Stimulated activated CD4-positive, alpha-beta T cell treated with anti-CD3 and anti-CD28 coated beads, TNF-alpha, amount 100 ng/mL, for 1 hour (primary cell): ENCODE measurements around the gene NOC4L.
"Not testable (repeated sequence)": the region's sequence is repeated elsewhere in the genome, so short reads cannot be mapped to it uniquely, and the experiment has no call there.

ENCODE experiments used
- DNase-seq, 3 donors: peaks; one replicate each; pipeline ENCODE4 v3.0.0-alpha.2; 2020; ENCODE audit warnings: low read depth in 3 of 3, low spot score in 1 of 3

Gene NOC4L

GRCh38 chr12:132144115-132144809 lies at the start of gene NOC4L, which contains the start of gene DDX51:
Gene NOC4L (plus strand): TSS chr12:132144457. CDS start chr12:132144489, 32 bp downstream.
Gene DDX51 (minus strand): TSS chr12:132144319. CDS start chr12:132144296, 23 bp downstream.
- DNase-seq = peak; percentile 85 to 97 (median 92)

- DNase-seq = no peak
These were observed 48.5 kb upstream of the NOC4L start for GRCh38 chr12:132095520-132096409.

DNA sequence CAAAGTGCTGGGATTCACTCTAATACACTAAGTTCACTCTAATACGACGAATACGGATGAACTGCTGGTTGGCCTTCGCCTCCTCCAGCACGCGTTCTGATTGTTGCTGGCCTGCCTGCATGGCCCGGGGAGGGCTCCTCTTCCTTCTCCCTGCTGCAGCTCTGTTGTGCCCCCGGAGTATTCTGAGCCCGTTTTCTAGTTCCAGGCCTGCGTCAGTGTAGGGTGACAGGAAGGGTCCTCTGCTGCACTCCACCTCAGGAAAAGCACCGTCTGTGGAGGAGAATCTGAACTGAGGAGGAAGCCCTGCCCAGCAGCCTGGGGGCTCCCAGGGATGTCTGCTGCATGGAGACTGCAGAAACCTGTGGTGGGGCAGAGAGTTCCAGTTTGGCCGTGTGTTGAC lies 44.5 kb upstream of the NOC4L start:
- no peak for DNase-seq

DNA sequence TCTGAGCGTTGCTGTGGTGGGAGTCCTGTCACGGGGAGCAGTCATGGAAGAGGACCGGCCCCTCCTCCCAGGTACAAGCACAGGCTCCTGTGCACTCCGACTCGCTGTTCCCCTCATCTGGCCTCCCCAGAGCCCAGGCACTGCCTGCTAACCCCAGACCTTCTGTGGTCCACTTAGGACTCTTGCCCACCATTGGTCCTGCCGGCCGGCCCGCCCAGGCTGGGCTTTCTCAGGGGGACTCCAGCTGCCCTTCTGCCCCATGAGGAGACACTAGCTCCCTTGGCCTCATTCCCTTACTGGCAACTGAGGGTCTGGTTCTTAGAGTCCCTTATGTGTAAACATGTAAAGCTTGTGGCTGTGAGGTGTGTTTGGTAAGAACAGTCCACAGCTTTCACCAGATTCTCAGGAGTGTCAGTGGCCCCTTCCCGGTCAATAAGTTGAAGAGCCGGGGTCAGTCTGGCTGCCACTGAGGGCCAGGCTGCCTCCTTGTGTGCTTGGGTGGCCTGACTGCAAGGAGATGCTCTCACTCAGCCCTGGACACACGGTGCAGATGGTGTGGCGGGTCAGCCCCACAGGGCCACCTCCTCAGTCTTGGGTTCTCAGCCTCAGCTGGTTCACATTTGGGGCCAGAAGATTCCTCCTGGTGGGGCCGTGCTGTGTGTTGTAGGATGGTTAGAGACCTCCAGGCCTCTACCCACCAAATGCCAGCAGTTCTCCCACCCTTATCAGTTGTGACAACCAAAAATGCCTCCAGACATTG lies 43.8 kb upstream of the NOC4L start:
- DNase-seq = no peak

GRCh38 chr12:132102297-132102696 lies 42.0 kb upstream of the NOC4L start:
- DNase-seq = no peak

- DNase-seq = not testable (repeated sequence)
These were observed 41.2 kb upstream of the NOC4L start for GRCh38 chr12:132103072-132103471.

GRCh38 chr12:132103542-132104308 lies 40.5 kb upstream of the NOC4L start:
- DNase-seq = no peak

- no peak for DNase-seq
These were observed 38.8 kb upstream of the NOC4L start for GRCh38 chr12:132105467-132105866.

GRCh38 chr12:132106921-132107320 lies 37.3 kb upstream of the NOC4L start:
- no peak for DNase-seq

DNA sequence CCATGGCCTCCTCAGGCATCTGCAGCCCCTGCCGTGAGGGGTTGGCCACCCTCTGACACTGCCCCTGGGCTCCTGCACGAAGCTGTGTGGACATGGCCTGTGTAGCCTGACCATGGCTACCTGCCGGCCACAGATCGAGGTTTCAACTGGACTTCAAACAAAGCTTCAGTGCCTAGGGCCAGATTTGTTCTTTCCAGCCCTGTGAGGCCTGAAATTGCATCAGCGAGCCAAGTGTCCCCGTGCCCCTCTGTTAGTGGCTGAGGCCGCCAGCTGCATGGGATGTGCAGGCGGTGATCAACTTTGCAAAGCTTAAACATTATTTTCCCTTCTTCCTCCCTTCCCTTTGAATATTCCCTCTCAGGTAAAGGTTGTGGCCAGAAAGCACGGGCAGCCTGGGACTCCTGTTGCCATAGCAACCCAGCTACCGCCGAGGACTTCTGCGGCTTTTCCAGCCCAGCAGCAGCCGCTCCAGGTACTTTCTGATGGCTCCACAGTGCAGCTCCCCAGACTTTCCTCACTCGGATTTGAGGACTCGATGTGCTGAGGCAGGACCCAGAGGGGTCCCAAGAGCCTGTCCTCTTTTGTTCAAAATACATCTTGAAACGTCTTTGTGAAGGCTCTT lies 35.9 kb upstream of the NOC4L start:
- no peak for DNase-seq

DNA sequence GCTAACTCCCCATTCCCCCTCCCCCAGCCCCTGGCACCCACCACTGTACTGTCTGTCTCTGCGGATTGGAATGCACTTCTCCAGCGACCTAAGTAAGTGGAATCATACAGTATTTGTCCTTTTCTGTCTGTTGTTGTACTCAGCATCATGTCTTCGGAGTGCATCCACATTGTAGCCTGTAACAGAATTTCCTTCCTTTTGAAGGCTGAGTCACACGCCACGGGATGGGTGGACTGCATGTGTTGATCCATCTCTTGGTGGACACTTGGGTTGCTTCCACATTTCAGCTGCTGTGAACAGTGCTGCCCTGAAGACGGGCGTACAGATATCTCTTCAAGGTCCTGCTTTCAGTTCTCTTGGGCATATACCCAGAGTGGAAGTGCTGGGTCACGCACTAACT lies 34.5 kb upstream of the NOC4L start:
- no peak for DNase-seq

DNA sequence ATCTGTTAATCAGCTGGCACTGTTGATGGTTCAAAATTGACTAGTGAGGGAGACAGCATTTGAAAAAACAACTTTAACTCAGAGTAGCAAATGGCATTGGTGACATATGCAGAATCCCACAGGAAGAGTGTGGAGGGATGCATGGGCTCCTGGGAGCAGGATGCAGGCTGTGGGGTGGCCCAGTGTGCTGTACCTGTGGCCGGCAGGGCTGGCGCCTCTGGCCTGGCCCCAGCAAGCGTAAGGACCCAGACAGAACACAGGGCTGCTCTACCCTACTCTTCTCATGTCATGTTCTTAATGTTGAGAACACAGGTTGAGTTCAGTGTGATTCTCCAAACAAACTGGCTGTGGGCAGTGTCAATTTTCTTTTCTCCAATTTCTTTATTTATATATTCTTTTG lies 33.6 kb upstream of the NOC4L start:
- DNase-seq = no peak

- DNase-seq = no peak
These were observed 32.5 kb upstream of the NOC4L start for GRCh38 chr12:132111654-132112304.

DNA sequence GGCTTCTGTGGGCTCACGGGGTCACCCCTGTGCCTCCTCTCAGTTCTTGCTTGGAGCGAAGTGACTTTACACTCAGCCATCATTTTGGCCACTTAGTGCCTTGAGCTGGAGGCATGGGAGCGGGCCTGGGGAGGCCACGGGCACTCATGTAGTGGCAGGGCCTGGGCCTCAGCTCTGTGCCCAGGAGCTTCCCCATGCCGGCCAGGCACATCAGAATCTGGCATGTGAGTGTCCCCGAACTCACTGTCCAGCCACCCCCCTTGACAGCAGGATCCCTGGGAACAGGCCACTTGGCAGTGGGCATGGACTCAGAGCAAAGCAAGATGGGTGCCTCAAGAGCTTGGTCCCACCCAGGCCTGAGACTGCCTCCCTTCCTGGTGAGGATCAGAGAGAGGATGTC lies 29.6 kb upstream of the NOC4L start:
- DNase-seq = no peak

- DNase-seq = no peak
These were observed 28.8 kb upstream of the NOC4L start for GRCh38 chr12:132115500-132115899.

DNA sequence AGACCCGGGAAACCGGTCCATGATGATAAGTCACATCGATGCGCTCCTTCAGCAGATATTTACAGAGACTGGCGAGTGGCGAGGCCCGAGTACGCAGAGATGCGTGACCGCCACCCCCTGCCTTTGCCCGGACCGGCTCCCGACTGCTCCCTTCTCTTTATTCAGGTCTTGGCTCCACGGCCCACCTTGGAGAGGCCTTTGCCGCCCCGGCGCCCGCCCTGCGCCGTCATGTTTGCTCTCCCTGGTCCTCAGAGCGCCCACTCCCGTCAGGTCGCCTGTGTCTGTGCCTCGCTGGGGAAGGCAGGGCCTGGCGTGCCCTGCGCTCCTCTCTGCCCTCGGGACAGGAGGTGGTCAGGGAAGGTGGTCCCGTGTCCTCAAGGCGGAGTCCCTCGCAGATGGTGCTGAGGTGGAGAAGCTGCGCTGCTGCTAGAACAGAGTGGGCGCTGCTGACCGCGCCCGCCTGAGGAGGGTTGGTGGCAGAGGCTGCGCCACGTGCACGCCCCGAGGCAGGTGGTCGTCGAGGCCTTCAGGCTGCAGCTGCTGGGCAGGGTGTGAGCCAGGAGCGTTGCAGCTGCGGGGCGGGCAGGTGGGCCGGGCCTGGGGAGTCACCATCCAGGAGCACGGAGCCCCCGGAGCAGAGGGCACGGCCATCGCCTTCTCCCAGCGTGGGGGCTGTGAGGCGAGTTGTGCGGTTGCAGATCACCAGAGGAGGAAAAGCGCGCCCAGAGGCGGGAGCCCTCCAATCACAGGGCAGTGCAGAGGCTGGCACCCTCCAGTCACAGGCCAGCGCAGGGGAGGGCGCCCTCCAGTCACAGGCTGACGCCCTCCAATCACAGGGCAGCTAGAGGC lies 27.3 kb upstream of the NOC4L start:
- DNase-seq = no peak

DNA sequence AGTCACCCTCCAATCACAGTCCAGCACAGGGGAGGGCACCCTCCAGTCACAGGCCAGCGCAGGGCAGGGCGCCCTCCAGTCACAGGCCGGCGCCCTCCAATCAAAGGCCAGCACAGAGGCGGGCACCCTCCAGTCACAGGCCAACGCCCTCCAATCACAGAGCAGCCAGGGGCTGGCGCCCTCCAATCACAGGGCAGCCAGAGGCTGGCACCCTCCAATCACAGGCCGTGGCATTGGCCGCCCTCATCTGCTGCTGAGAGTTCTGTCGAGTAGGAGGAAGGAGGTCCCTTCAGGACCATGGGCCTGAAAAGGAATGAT lies 26.7 kb upstream of the NOC4L start:
- no peak for DNase-seq

DNA sequence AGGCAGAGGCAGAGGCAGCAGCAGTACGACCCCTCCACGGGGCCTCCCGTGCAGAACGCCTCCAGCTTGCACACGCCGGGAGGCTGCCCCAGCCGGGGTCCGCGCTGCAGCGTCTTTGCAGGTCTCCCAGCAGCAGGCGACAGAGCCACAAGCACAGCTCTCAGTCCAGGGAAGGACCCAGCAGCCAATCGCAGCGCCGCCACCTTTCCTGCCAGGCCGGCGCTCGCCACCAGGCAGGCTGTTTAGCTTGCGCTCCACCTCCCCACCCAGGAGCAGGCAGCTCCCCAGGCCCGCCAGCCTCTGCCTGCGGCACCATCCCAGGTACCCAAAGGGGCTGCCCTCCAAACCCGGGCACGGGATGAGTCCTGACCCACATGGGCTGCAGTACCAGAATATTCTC lies 25.4 kb upstream of the NOC4L start:
- no peak for DNase-seq

DNA sequence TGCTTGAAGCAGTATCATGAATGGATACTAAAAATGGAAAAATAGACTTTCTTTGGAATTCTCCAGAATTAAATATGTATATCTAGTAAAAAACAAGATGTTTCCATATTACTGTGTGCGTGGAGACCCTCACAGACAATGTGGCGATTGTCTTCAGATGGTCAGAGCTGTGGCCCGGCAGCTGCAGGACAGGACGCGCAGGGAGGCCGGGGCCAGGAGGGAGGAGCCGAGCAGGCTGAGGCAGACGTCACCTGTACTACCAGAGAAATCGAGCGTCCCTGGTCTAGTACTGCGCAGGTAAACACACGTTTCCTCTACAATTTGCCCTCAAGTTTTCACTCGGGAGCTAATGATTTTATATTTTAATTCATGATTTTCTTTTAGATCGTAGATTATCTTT lies 23.0 kb upstream of the NOC4L start:
- no peak for DNase-seq
